ENCODE data around the gene KCNAB2.

Gene KCNAB2

DNA sequence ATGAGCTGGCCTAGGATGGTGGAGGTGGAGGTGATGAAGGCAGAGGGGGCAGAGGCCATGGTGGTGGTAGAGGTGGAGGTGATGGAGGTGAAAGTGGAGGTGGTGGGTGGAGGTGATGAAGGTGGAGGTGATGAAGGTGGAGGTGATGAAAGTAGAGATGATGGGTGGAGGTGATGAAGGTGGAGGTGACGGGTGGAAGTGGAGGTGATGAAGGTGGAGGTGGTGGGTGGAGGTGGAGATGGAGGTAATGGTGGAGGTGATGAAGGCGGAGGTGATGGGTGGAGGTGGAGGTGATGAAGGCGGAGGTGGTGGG is 33.8 kb upstream of the KCNAB2 start:
- Histone ChIP-seq H4K20me1 (ENCODE audit: insufficient read depth, low read length) (no peaks in the 10 kb centered on the region), H3K4me2 (ENCODE audit: low read depth, low read length) (no peak overlapping the region), H3K4me1 (ENCODE audit: low read length) (peaks cover 12% of the 10 kb centered on the region)

DNA sequence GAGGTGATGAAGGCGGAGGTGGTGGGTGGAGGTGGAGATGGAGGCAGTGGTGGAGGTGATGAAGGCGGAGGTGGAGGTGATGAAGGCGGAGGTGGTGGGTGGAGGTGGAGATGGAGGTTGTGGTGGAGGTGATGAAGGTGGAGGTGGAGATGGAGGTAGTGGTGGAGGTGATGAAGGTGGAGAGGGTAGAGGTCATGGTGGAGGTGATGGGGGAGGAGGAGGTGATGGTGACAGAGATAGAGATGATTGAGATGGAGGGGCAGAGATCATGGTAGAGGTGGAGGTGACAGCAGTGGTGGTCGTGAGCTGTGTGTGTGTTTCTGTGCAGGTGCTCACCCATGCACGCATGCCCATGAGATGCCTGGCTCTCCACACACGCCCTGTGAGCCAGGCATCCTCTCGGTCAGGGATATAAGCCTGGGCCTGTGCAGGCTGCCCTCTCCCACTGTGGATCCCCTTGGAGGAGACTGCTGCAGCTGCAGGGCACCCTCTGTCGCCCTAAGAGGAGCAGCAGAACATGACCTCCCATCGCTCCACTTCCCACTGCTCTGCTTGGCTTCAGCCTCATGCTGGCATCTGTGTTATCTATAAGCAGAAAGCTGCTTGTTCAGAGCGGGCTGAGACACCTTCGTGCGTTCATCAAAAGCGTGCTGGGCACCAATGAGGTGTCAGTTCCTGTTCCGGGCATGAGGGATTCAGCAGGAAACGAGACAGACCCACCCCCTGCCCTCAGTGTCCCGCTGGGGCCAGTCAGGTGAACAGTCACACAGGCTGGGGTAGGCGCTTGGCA is 33.0 kb upstream of the KCNAB2 start:
- no peaks in the 10 kb centered on the region for H3K9me3 ChIP-seq (replicated peaks; ENCODE audit: insufficient read depth, low read length)
- TF ChIP-seq EZH2phosphoT487 (IDR thresholded peaks at IDR 0.05; ENCODE audit: low read length) (no peak), EZH2 (optimal IDR thresholded peaks at IDR 0.05; ENCODE audit: low read depth, low read length) (no peak)
- TF ChIP-seq, protein P1, sequence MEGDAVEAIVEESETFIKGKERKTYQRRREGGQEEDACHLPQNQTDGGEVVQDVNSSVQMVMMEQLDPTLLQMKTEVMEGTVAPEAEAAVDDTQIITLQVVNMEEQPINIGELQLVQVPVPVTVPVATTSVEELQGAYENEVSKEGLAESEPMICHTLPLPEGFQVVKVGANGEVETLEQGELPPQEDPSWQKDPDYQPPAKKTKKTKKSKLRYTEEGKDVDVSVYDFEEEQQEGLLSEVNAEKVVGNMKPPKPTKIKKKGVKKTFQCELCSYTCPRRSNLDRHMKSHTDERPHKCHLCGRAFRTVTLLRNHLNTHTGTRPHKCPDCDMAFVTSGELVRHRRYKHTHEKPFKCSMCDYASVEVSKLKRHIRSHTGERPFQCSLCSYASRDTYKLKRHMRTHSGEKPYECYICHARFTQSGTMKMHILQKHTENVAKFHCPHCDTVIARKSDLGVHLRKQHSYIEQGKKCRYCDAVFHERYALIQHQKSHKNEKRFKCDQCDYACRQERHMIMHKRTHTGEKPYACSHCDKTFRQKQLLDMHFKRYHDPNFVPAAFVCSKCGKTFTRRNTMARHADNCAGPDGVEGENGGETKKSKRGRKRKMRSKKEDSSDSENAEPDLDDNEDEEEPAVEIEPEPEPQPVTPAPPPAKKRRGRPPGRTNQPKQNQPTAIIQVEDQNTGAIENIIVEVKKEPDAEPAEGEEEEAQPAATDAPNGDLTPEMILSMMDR (IDR thresholded peaks at IDR 0.05; ENCODE audit: low read length), result no peak
- peaks cover 42% of the 10 kb centered on the region for H3K79me2 ChIP-seq (ENCODE audit: low read length)
- H3K27ac ChIP-seq (ENCODE audit: low read length), result no peak overlapping the region
- no peak overlapping the region for H3K4me3 ChIP-seq (ENCODE audit: low read length)
- peaks cover 12% of the 10 kb centered on the region for H3K4me1 ChIP-seq (ENCODE audit: low read length)
- no peaks in the 10 kb centered on the region for H4K20me1 ChIP-seq (ENCODE audit: insufficient read depth, low read length)
- no peak overlapping the region for H2AFZ ChIP-seq (ENCODE audit: low read length)
- H3K36me3 ChIP-seq (replicated peaks; ENCODE audit: insufficient read depth, low read length), result no peaks in the 10 kb centered on the region
- H3K4me2 ChIP-seq (ENCODE audit: low read depth, low read length), result no peak overlapping the region
- no peaks in the 10 kb centered on the region for H3K27me3 ChIP-seq (replicated peaks; ENCODE audit: insufficient read depth, low read length)
- H3F3A ChIP-seq (ENCODE audit: insufficient read depth, low read length), result no peaks in the 10 kb centered on the region
- H3K9ac ChIP-seq (ENCODE audit: low read length), result no peak overlapping the region
- H3K9me2 ChIP-seq (replicated peaks; ENCODE audit: insufficient read depth, low read length), result no peaks in the 10 kb centered on the region
- DNase-seq, result no peak

More for the DNA sequence above, 33.8 kb upstream of the KCNAB2 start:
- H3K9me3 ChIP-seq (replicated peaks; ENCODE audit: insufficient read depth, low read length), result no peaks in the 10 kb centered on the region
- H3K4me3 ChIP-seq (ENCODE audit: low read length), result no peak overlapping the region
- H3K27ac ChIP-seq (ENCODE audit: low read length), result no peak overlapping the region
- no peaks in the 10 kb centered on the region for H3K36me3 ChIP-seq (replicated peaks; ENCODE audit: insufficient read depth, low read length)
- peaks cover 51% of the 10 kb centered on the region for H3K79me2 ChIP-seq (ENCODE audit: low read length)
- H3F3A ChIP-seq (ENCODE audit: insufficient read depth, low read length), result no peaks in the 10 kb centered on the region
- H3K9ac ChIP-seq (ENCODE audit: low read length), result no peak overlapping the region
- no peak for DNase-seq
- no peak overlapping the region for H2AFZ ChIP-seq (ENCODE audit: low read length)
- H3K9me2 ChIP-seq (replicated peaks; ENCODE audit: insufficient read depth, low read length), result no peaks in the 10 kb centered on the region
- TF ChIP-seq EZH2phosphoT487 (IDR thresholded peaks at IDR 0.05; ENCODE audit: low read length), result no peak
- no peak for TF ChIP-seq EZH2 (optimal IDR thresholded peaks at IDR 0.05; ENCODE audit: low read depth, low read length)
- TF ChIP-seq, protein P1 (IDR thresholded peaks at IDR 0.05; ENCODE audit: low read length), result no peak
- H3K27me3 ChIP-seq (replicated peaks; ENCODE audit: insufficient read depth, low read length), result no peaks in the 10 kb centered on the region

DNA sequence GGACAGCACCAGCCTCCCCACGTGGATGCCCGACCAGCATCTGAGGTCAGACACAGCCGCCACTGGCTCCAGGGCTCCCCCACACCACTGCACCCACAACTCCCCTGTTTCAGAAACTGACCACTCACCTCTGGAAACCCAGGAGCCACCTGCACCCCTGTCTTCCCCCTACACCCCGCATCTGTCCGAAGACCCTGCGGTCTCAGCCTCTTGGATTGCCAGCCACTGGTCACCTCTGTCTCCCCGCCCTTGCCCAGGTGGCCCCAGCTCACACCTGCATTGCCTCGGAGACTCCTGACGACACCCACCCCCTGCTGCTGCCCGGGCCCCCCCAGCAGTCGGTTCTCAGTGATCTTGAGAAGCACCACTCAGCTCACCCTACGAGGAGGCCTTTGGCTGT is 32.2 kb upstream of the KCNAB2 start:
- TF ChIP-seq EZH2 (optimal IDR thresholded peaks at IDR 0.05; ENCODE audit: low read depth, low read length), result no peak
- TF ChIP-seq EZH2phosphoT487 (IDR thresholded peaks at IDR 0.05; ENCODE audit: low read length), result no peak
- TF ChIP-seq, protein P1 (IDR thresholded peaks at IDR 0.05; ENCODE audit: low read length), result no peak
- H3F3A ChIP-seq (ENCODE audit: insufficient read depth, low read length), result no peaks in the 10 kb centered on the region
- no peaks in the 10 kb centered on the region for H3K9me3 ChIP-seq (replicated peaks; ENCODE audit: insufficient read depth, low read length)
- no peaks in the 10 kb centered on the region for H3K27me3 ChIP-seq (replicated peaks; ENCODE audit: insufficient read depth, low read length)
- H3K4me3 ChIP-seq (ENCODE audit: low read length), result no peak overlapping the region
- no peaks in the 10 kb centered on the region for H4K20me1 ChIP-seq (ENCODE audit: insufficient read depth, low read length)
- H3K36me3 ChIP-seq (replicated peaks; ENCODE audit: insufficient read depth, low read length), result no peaks in the 10 kb centered on the region
- H3K4me1 ChIP-seq (ENCODE audit: low read length), result peaks cover 12% of the 10 kb centered on the region
- peaks cover 37% of the 10 kb centered on the region for H3K79me2 ChIP-seq (ENCODE audit: low read length)
- H3K27ac ChIP-seq (ENCODE audit: low read length), result no peak overlapping the region
- H2AFZ ChIP-seq (ENCODE audit: low read length), result no peak overlapping the region
- H3K4me2 ChIP-seq (ENCODE audit: low read depth, low read length), result no peak overlapping the region
- DNase-seq, result no peak
- H3K9ac ChIP-seq (ENCODE audit: low read length), result no peak overlapping the region
- no peaks in the 10 kb centered on the region for H3K9me2 ChIP-seq (replicated peaks; ENCODE audit: insufficient read depth, low read length)

Data from MM.1S (cell line).